Measurements from ENCODE around the gene SMCO2.

The SMCO2 gene

DNA sequence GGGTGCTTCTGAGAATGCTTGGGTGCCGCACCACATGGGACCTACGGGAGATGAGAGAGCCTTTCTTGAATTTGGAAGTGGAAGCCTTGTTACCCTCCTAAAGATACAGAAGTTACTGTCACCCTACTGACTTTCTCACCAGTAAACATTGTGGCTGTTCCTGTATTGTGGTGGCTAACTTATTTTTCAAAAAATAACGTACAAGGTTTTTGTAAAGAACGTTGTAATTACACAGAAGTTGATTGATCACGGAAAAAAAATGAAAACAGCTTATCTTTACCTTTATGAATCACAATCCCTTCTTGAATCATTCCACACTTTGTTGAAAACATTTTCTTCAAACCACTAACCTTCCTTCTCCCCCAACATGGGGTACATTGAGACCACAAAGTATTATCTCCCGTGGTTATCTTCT is 55.5 kb downstream of the SMCO2 start:
- DNase-seq (ENCODE audit: low spot score): no peak

DNA sequence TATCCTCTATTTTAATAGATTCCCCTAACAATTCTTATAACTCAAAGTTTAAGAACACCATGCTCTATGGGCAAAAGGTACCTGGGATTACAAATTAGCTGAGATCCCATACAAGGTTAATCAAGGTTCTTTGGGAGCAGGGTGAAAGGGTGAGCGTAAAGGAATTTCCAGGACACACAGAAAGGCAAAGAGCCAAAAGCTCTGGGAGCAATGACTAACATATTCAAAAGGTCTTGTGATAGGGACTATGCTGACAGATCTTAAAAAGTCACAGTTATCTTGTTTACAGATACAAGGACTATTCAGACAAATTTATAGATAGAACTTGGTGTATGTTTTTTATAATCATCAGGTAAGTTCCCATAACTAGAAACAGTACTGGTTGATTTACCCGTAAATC is 58.0 kb downstream of the SMCO2 start:
- DNase-seq (ENCODE audit: low spot score): no peak

DNA sequence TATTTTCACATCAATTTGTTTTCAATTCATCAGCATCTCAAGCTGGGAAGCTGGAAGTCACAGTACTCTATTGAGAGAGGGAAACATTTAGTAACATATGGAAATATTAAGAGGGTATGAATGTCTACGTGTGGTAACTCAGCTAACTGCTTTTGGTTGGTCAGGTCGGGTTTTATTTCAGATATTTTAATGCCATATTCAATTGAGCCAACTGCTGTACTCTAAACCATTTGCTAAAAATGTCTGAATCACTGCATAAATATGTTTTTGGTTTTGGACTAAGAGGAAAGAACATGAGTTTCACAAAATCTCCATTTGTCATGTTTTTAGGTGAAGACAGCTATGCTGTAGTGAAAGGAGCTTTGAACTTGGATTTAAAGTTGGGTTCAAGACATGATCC is 58.6 kb downstream of the SMCO2 start:
- no peak for DNase-seq (ENCODE audit: low spot score)

DNA sequence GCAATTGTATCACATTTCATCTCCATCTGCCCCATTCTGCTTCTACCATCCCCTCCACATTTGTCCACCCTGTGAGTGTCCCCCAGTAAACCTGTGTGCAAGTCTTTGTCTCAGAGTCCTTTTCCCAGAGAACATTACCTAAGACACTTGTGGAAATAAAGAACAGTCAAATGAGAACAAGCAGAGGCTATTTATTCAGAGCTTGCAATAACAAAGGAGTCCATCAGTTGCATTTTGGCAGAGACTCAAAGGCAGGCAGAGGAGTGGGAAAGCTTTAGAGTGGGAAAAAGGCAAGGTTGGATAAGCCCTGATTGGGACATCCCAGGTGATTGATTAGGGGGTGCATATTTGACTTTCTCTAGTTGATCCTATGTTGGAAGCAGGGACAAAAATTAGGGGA is 59.2 kb downstream of the SMCO2 start:
- DNase-seq (ENCODE audit: low spot score): no peak

DNA sequence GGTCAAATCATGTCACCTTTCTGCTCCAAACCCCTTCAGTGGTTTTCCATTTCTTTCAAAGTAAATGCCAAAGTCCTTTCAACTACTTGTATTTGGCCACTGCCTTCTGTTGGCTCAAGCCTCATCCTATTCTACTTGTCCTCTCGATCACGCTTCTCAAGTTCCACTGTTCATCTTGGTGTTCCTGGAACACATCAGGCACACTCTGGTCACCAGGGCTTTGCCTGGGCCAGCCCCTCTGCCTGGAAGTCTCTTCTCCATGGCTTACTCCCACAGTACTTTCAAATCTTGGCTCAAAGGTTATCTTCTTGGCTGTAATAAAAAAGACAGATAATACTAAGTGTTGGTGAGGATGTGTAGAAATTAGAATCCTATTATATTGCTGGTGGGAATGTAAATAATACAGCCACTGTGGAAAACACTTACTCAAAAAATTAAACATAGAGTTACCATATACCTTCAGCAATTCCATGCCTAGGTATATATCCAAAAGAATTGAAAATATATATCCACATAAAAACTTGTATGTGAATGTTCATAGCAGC is 60.2 kb downstream of the SMCO2 start:
- DNase-seq (ENCODE audit: low spot score): no peak

DNA sequence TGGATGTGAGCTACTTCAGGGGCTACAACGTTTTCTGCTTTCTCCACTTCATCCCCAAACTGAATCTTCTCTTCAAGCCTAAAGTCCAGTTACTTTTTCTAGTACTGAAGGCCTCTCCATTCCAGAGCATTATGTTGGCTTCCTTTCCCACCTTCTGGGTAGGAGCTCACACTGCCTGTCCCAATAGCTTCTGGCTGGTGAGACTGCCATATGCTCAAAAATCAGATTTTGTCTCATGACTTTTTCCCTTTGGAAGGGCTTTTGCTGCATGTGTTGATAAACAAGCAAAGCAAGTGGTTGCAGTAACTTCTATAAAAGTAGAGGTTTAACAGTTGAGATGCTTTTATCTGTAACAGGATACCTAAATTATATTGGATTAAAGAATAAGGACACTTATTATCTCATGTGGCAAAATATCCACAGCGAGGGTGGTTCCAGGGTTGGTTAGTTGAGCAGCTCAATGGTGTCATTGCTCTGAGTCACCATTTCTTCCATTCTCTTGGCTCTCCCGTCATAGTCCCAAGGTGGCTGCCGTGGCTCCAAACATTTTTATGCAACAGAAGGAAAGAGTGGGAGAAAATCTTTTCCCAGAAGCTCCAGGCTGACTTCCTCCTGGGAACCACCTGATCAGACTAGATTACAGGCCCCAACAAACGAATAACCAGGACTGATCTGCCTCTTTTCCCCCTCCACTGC is 62.3 kb downstream of the SMCO2 start:
- no peak for DNase-seq (ENCODE audit: low spot score)

DNA sequence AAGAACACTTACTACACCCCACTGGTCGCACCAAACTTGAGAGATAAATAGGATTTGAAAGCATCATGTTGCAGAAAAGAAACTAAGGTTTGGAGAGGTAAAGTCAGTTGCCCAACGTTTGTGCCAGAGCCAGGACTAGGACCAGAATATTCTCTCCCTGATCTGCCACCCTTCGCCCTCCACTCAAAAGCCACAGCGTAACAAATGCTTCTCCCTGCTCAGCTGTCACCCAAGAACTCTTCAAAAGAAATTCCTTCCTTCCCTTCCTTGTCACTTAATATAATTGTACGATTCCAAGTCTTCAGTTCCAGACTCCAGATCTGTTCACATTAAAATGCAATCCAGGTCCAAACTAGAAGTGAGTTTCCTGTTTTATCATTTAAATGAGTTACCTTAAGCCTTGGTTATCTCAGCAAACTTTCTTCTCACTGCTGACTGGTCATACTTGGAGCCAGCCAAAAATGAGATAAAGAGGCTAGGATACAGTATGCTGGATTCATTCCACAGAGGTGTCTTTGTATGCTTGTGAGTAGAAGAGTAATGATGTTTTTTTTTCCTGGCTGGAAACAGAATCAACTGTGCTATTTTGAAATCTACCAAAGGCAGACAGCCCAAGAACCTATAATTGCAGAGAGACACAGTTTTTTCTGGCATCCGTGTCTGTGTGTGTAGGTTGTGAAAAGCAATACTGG is 64.6 kb downstream of the SMCO2 start:
- DNase-seq (ENCODE audit: low spot score): no peak

DNA sequence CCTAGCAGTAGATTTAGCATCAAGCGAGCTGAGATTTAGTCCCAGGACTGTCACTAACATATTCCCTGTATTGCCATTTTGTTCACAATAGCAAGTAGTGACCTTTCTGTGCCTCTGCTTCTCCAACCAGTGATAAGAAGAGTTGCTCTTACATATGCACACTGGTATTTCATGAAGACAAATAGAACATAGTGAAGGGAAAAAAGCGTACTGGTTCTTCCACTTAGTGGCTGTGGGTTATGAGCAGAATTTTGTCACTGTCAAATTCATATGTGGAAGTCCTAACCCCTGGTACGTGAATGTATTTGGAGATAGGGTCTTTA is 65.1 kb downstream of the SMCO2 start:
- no peak for DNase-seq (ENCODE audit: low spot score)

DNA sequence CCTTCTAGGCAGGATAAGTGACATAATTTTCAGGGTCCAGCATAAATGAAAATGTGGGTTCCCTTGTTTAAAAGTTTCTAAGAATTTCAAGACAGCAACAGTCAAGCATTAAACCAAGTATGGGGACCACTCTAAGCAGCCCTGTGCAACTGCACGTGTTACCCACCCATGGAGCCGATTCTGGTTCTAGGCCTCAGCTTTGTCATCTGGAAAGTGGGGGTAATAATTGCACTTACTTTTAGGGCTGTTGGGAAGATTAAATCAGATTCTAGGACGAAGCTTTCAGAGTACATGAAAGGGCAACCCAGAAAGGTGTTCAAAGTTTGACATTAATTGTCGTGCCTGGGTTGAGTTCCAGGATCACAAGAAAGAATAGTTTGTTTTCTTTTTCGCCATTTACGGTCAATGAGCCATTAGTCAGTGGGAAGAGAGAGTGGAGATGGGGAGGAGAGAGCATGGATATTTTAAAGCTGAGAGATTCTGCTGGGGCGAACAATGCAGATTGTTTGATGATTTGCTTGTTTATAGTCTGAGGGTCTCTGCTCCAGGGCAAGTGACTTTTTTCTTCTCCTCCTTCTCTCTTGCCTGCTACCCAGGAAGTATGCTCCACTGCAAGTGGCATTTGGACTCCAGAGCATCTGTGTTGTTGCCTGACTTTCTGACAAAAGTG is 66.8 kb downstream of the SMCO2 start:
- DNase-seq (ENCODE audit: low spot score): no peak

DNA sequence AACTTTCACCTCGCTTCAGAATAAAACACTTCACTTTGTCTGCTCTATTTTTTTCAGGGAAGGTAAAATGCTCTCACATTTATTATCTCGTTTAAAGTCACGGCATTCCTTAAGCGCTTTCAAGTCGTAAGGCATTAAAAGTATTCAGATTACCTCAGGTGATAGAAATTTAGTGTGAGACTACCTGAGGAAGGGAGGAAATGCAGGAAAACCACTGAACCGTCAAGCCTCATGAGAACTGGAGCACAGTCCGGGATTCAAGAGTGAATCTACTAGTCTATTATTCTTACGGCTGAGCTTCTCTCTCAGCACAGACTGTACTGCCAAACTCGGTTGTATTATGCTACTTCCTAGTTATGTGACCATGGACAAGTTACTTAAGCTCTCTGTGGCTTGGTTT is 69.1 kb downstream of the SMCO2 start:
- DNase-seq (ENCODE audit: low spot score): no peak

DNA sequence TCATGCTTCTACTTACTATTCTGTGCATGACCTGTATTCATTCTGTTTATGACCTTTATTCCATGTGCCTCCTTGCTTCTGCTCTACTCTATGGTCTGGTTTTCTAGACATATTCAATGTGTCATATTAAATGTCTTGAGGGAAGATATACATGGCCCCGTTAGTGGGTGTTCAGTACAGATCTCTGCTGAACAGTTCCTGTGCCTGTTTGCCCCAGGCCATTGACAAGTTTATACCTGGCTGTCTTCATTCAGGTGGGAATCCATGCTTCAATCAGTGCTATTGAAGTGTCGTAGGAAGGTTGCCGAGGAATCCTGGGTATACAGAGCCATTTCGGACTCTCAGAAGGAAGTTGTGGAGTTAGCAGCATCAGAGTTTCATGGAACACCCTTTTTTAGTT is 70.1 kb downstream of the SMCO2 start:
- no peak for DNase-seq (ENCODE audit: low spot score)

DNA sequence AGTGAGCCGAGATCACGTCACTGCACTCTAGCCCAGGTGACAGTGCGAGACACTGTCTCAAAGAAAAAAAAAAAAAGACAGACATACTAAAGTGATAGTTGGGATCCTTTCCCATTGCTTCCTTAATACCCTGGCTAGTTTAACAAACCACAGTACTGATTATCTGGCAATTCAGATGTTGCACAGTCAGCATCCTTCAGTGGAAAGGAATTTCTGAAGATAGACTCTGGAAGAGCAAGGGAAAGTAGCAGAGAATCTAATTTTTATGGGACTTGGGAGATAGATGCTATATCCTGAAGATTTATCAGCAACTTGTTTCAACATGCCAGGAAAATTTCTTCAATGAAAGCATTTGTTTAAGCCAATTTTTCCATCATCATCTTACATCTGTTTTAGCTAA is 71.0 kb downstream of the SMCO2 start:
- DNase-seq (ENCODE audit: low spot score): no peak

DNA sequence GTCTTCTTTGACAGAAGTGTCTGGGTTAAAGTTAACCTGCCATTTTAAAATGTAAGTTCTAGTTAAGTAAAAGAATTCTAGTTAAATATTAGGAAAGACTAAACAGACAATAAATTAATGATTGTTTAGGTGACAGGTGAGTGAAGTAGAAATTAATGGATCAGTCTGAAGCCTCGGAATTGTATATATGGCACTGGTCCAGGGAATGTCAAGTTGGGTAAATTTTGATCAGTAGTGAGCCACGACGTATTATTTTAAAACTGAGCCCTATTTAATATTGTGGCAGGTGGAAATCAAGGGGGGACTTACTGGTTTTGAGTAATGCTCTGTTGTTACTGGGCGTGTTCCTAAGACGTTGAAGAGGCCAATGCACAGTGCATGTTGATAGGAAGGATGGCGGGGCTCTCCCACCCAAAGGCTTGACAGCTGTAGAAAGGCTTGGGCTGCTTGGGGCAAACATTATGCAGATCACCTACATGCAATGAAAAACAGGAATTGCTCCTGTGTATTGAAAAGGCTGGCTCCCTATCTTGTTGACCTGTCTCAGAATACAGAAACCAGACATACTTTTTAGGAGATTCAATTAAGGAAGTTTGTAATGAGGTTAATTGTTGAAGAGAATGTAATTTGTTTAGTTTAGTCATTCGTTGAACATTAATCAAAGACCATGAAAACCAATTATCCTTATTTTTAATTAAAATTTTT is 71.6 kb downstream of the SMCO2 start:
- no peak for DNase-seq (ENCODE audit: low spot score)

DNA sequence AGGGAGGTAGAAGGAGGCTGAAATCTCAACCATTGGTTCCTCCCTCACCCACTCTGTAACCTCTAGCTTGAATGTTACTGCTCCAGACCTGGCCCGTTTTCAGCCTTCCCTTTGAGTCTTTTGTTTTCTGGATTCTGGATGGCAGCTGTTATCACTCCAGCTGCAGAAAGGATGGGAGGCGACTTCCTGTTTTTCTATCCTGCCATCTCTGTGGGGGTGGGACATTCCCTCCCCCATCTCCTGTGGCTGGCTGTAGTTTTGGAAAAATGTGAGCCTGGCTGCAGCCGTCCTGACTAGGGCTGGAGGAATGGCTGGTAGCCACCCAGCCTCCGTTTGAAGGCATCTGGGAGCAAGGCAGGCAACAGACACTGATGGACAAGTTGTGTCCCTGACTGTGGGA is 74.5 kb downstream of the SMCO2 start:
- DNase-seq (ENCODE audit: low spot score): no peak

DNA sequence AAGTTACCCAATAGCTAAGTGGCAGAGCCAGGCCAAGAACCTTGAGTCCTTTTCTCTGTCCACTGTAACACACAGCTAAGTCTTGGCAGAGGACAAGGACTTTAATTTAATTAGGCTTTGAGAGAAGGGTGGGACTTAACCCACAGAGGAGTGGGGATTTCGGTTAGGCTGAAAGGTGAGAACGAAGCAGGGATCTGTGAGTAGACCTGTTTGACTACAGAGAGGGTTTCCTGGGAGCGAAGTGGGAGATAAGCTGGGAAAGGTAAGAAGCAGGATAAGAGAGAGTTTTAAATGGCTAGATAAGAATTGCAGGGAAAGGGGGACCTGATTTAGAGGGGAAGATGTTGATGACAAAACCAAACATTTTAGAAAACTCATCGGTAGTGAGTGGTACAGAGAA is 75.4 kb downstream of the SMCO2 start:
- no peak for DNase-seq (ENCODE audit: low spot score)

DNA sequence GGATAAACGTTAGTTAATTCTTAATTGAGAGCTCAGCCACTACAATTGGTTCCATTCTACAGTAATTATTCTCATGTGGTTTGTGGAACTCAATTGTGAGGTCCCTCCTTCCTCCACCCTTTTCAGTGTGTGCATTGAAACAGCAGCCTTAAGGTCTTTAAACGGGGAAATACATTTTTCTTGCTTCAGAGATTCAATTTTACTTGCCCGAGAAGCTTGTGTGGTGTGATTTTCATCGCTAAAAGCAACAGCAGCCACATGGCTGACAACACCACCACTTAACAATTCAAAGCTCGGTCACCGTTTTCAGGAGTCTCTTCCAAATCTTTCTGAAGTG is 76.7 kb downstream of the SMCO2 start:
- DNase-seq (ENCODE audit: low spot score): peak; percentile 19

DNA sequence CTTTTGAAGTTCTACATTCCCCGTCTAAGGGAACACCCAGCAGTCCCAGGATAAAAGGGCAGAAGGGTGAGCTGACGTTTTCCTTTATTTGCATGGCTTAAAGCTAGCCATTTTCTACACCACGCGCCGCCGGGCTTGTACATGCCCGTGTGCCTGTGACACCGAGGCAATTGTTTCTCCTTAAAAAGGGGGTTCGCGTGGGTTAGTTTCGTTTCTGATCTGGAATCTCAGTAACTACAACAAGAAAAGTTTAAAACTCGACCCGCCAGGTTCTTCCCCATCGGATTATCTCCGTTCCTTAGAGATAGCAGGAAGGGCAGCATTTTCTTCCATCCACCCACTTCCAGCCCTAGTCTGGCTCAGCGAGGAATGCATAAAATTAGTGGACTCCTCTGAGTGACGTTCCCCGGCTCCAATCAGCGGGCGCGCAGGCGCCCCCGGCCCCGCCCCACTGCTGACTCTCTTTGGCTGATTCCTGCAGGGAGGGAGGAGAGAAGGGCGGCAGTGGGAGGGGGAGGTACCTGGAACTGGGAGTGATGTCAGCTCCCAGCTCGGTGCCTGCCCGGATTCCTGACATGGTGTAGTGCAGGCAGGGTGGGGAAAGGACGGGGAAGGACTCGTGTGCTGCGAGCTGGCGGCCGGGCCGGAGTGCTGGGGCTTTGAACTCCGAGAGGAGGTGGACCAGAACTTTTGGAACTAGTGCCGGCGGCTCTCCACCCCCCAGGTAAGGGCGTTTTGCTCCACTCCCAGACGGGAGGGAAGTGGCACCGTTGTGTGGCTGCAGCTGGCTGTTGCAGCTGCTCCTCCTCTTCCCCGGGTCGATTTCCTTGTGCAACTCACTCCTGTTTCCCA is 77.3 kb downstream of the SMCO2 start, which contains the start of gene PPFIBP1:
PPFIBP1 (plus strand) TSS at position 565 of the 852 bp plus-strand sequence. CDS start 109,191 bp downstream, outside the sequence.
- DNase-seq (ENCODE audit: low spot score): peak; percentile 99

DNA sequence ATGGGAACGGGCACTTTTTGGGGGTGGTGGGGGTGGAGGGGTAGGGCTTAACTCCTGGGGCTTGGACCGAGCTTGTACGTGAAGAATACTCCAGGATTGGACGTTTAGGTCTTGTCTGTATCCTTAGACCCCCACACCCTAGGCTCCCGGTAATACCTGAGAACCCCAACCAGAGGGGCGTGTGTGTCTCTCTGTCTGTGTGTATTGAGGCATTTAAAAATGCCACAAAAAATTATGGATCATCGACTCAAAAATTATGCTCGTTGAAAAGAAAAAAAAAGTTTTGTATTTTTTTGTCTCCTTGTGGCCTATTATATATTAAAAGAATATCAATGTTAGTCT is 77.9 kb downstream of the SMCO2 start:
- no peak for DNase-seq (ENCODE audit: low spot score)

DNA sequence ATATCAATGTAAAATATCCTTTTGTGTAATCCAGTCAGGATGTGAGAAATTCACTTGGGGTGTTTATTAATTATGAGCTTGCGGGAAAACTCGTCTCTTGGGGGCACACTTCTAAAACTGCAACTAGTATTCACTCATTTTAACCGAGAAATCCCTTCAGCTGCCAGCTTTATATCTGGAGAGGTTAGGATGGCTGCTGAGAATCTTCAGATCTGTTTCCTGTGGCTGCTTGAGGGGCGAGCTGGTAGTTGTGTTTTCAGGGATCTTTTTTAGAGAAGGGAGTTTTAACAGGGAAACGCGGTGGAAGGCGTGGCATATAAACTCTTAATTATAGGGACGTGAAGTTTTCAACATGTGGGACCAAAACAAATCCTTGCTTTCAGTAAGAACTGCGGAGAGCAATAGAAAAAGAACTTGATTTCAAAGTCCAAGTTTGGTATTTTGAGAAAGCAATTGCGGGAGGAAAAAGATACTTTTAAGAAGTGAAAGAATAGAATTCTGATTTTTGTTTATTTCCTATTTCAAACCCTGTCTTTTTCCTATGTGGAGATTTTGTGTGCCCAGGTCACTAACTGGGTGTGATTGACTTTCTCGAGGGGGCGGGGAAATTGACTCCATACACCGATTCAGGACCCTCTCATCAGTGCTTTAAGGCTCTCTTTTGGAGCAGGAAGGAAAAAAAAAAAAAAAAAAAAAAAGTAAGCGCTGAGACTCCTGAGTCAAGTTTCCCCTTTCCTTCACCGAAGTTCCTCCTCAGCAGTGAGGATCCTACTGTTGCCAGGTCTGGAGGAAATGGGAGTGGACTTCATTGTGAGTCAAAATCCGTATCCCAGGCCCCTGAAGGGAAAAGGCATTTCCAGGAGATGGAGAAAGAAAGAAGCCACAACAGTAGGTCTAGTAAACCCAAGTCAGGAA is 78.6 kb downstream of the SMCO2 start:
- no peak for DNase-seq (ENCODE audit: low spot score)

DNA sequence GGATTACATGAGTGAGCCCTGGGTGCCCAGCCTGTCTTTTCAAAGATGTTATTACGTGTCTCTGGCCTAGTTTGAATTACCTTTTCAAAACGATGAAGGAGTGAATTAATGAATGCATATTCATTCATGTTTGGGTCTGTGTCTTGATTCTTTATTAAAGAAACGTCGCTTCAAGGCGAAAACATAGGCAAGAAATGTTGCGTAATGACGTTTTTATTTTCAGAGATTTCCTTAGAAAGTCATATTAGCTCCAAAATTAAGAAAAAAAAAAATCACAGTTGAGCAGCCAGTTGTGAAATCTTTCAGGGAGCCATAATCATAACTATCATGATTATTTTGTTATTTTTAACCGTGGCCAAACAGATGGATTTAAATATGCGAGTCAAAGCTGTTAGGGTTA is 81.0 kb downstream of the SMCO2 start:
- no peak for DNase-seq (ENCODE audit: low spot score)

DNA sequence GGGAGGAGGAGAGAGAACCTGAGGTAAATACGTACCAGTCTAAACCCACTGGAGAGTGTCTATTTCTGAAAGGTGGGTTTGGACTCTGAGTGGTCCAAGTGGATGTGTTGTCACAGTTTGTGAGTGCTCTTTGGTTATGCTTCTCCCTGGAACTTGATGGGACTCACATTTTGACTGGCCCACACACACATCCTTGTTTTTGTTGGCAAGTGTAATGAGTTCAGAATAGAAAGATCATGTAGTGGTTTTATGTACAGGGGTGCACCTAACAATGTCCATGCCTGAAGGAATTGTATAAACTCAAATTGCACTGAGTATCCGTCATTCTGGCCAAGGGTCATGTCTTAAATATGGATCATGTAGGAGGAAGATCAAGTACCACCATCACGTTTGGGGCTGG is 82.3 kb downstream of the SMCO2 start:
- DNase-seq (ENCODE audit: low spot score): no peak

Measured in CD4-positive, alpha-beta T cell treated with Interleukin-2 at 100 ng/mL for 4 hours (primary cell).